ENCODE measurements around the gene FAM107A. TPM values are rescaled to one million over a fixed set of nuclear protein-coding genes. Genes with fewer than 3 reads are reported as not detected.

The FAM107A gene
- total RNA-seq, 4 donors from 2014 or later, result 26.4 to 165 (median 59.4) TPM

DNA sequence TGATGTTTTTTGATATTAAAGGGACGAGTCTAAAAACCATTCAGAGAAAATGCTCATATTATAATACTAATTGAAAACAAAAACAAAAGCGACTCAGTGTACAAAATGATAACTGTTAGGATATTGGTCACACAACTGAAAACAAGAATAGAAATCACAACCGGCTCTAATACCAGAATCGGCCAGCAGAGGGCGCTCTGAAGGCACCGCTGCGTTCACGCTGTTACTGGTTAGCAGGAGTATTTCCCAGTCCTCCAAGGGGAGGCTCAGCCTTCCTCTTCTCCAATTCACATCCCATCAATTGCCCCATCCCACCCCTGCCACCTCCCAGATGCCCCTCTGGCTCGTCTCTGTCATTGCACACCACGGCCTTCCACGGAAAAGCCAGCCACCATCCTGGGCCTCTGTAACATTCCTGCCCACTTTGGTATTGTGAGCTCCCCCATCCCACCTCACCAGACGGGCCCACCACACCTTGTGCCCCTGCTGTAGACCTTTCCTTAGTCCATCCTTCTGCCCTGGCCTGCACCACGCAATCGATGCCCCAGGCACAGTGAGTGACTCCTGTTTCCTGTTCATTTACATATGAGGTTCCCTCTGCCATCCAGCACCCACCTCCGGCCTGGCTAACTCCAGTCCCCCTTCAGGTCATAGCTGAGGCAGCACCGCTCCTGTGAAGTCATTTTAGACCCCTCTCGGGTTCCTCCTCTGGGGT lies 8.5 kb downstream of the FAM107A start:
- ATAC-seq (ENCODE audit: low FRiP score), result peak; percentile 39
- TF ChIP-seq, protein P1, sequence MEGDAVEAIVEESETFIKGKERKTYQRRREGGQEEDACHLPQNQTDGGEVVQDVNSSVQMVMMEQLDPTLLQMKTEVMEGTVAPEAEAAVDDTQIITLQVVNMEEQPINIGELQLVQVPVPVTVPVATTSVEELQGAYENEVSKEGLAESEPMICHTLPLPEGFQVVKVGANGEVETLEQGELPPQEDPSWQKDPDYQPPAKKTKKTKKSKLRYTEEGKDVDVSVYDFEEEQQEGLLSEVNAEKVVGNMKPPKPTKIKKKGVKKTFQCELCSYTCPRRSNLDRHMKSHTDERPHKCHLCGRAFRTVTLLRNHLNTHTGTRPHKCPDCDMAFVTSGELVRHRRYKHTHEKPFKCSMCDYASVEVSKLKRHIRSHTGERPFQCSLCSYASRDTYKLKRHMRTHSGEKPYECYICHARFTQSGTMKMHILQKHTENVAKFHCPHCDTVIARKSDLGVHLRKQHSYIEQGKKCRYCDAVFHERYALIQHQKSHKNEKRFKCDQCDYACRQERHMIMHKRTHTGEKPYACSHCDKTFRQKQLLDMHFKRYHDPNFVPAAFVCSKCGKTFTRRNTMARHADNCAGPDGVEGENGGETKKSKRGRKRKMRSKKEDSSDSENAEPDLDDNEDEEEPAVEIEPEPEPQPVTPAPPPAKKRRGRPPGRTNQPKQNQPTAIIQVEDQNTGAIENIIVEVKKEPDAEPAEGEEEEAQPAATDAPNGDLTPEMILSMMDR (IDR thresholded peaks at IDR 0.05), result peak in 1 of 3 donors; percentile 83
- DNase-seq (ENCODE audit: low spot score), result peak; percentile 89

DNA sequence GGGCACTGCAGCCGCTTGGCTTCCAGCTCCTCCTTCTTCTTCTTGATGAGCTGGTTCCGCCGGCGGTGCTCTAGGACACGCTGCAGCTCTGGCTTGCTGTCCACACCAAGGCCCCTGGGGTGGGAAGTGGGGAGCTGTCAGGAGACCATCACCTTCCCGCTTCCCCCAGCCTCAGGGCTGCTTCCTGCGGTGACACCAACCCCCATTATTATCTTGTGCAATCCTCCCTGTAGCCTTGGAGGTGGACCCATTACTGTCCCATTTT lies 10.0 kb downstream of the FAM107A start:
- ATAC-seq (ENCODE audit: low FRiP score), result no peak
- DNase-seq (ENCODE audit: low spot score), result no peak
- TF ChIP-seq, protein P1 (IDR thresholded peaks at IDR 0.05), result no peak

DNA sequence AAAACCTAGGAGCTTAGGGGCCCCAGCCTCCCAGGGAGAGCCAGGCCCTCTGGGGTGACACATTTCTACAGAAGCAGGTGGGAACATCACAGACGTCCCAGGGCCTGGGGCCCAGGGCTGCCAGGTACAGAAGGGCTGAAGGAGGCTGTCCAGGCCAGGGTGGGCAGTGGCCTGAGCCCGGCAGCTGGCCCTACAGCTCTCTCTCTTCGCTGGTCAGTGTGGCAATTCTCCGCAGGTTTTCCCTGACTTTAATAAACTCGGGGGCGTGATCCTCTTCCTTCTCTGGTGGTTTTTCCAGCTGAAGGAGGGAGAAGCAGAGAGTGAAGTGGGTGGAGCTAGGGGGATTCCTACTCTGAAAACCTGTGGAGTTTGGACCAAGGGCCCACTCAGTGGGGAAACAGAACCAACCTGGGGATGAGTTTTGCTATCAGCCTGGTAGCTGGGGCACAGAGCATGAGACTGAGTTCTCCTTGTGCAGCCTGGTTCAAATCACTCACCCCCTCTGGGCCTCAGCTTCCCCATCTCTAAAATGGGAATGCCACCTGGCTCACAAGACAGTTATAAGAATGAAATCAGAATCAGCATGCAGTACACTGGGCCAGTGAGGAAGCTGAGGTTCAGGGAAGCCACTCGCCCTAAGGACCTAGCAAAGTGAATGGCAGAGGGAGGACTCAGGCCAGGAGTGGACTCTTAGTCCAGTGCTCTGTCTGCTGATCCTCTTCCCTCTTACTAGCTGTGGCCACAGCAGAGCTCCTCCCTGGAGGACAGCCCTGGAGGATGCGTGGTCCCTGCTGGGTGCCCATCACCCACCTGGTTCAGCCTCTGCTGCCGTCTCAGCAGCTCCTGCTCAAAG lies 10.6 kb downstream of the FAM107A start:
- DNase-seq (ENCODE audit: low spot score) (no peak), ATAC-seq (ENCODE audit: low FRiP score) (no peak)
- TF ChIP-seq, protein P1 (IDR thresholded peaks at IDR 0.05), result no peak

DNA sequence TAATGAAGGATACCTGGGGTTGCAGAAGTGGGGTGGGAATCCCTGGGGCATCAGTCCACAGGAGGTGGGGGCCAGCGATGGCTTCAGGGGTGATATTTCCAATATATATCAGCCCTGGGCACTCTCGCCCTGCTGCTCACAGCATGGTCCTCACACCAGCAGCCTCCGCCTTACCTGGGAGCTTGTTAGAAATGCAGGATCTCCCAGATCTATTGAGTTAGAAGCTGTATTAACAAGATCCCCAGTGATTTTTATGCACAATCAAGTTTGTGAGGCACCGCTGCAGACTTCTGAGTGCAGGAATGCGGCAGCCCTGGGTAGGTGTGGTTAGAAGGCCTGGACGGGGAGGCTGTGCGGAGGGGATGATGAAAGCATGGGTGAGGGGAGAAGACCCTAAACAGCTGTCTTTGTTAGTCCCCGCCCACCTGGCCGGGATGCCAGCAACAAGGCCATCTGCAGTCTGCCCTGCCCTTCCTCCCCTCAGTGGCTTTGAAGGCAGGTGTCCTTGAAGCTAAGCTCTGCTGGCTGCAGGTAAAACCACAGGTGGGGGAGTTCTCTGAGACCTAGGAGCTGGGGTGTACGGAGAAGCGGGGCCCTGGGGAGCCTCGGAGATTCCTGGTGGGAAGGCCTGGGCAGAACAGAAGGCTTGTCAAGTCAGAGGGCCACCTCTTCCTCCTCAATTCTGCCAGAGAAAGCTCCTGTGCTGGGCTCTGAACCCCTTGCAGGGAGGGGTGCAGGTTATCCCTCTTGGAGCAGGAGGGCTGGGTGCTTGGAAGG lies 11.4 kb downstream of the FAM107A start:
- TF ChIP-seq, protein P1 (IDR thresholded peaks at IDR 0.05), result no peak
- DNase-seq (ENCODE audit: low spot score), result no peak
- no peak for ATAC-seq (ENCODE audit: low FRiP score)

DNA sequence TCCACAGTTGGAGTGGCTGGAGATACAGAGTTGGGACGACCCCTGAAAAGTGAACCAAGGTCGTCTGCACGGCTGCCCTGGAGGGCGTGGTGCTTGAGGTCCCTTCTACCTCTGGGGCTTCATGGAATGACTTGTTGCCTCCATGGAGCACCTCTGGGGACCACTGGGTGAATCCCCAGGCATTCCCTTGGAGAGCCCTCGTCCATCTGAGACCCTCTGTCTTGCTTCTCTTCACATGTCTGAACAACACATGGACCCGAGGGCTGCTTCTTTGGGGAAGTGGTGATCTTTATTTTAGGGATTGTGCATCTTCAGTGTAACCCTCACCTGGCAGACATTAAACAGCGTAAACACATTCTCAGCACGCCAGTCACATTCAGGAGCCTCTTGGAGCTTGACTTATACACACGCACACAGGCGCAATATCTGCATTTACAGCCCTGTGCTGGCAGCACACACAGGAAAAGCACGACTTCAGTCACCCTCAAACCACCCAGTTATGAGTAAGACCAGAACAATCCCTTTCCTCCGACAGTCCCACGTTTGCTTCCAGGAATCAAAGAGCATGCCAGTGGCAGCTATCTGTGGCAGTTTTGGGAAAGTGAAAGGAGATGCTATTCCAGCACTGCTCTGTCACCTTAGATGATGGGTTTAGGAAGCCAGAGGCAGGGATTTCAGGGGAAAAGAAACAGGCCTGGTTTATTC lies 12.6 kb downstream of the FAM107A start:
- ATAC-seq (ENCODE audit: low FRiP score) (no peak), DNase-seq (ENCODE audit: low spot score) (no peak)
- TF ChIP-seq, protein P1 (IDR thresholded peaks at IDR 0.05), result no peak

DNA sequence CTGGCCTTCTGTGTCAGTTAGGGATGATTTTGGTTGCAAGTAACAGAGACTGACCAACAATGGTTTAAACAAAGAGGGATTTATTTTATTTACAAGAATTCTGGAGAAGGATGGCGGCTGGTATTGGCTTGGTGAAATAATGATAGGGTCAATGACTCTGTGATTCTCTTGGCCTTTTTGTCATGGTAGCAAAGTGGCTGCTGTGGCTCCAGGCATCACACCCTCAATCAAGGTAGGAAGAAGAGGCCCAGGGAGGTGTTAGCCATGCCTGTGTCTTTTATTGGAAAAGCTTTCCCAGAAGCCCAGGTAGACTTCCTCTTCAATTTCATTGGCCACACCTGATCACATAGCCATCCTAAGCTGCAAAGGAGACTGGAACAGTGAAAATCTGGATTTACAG lies 13.1 kb downstream of the FAM107A start:
- no peak for ATAC-seq (ENCODE audit: low FRiP score)
- TF ChIP-seq, protein P1 (IDR thresholded peaks at IDR 0.05), result no peak
- DNase-seq (ENCODE audit: low spot score), result no peak

All from omental fat pad (tissue), 4 donors.